Keratinocyte (primary cell): ENCODE measurements around the gene STYXL1. TPM values are rescaled to one million over a fixed set of nuclear protein-coding genes. Genes with fewer than 3 reads are reported as not detected.
"Not testable (repeated sequence)": the region's sequence is repeated elsewhere in the genome, so short reads cannot be mapped to it uniquely, and the experiment has no call there.

ENCODE experiments used
- DNase-seq: peaks from one replicate; pipeline ENCODE4 v3.0.0-alpha.2; 2011; ENCODE audit warnings: low read depth, missing footprints, low spot score
- FAIRE-seq: peaks from 2 replicates; lab custom pipeline; 2011; peaks lifted over from hg19 to GRCh38; lab: Jason Lieb, UNC
- H2AFZ ChIP-seq: 2 replicates; pipeline ENCODE4 v1.6.0; 2012; ENCODE audit warnings: low read length, control low read depth, inconsistent platforms; ENCODE audit not compliant: control insufficient read depth
- H3K27ac ChIP-seq: 2 replicates; pipeline ENCODE4 v1.5.1; 2011; ENCODE audit warnings: low read length; ENCODE audit not compliant: control insufficient read depth, insufficient read depth
- H3K27me3 ChIP-seq: 3 replicates; pipeline ENCODE4 v1.6.0; 2011; ENCODE audit warnings: low read length; ENCODE audit not compliant: control insufficient read depth, insufficient read depth; ENCODE audit errors: extremely low read depth
- H3K36me3 ChIP-seq, 2 experiments: 2 replicates in 1 of 2; 3 replicates in 1 of 2; pipeline ENCODE4 v1.5.1; 2011; ENCODE audit warnings: low read length in 2 of 2, mild to moderate bottlenecking in 1 of 2; ENCODE audit not compliant: control insufficient read depth in 2 of 2, insufficient read depth in 2 of 2; ENCODE audit errors: extremely low read depth in 1 of 2
- H3K4me1 ChIP-seq: 3 replicates; pipeline ENCODE4 v1.5.1; 2011; ENCODE audit warnings: low read length; ENCODE audit not compliant: control insufficient read depth, insufficient read depth; ENCODE audit errors: extremely low read depth
- H3K4me2 ChIP-seq: 3 replicates; pipeline ENCODE4 v1.6.0; 2011; ENCODE audit warnings: low read depth, low read length; ENCODE audit not compliant: control insufficient read depth, insufficient read depth; ENCODE audit errors: extremely low read depth
- H3K4me3 ChIP-seq, 3 experiments: fragments of 200-600 bp in 1 of 3; sonication (generic) in 1 of 3; 2 replicates in 2 of 3; 3 replicates in 1 of 3; pipeline ENCODE4 v1.5.1; 2011 to 2016; ENCODE audit warnings: low read length in 3 of 3, mild to moderate bottlenecking in 3 of 3, control low read depth in 2 of 3, inconsistent platforms in 1 of 3, low read depth in 1 of 3, mixed read lengths in 1 of 3, mixed run types in 1 of 3, moderate library complexity in 1 of 3; ENCODE audit not compliant: control insufficient read depth in 2 of 3, insufficient read depth in 2 of 3; ENCODE audit errors: extremely low read depth in 1 of 3
- H3K79me2 ChIP-seq: 2 replicates; pipeline ENCODE4 v1.6.0; 2012; ENCODE audit warnings: low read length; ENCODE audit not compliant: control insufficient read depth, insufficient read depth
- H3K9ac ChIP-seq: 3 replicates; pipeline ENCODE4 v1.6.0; 2011; ENCODE audit warnings: low read length; ENCODE audit not compliant: control insufficient read depth, insufficient read depth; ENCODE audit errors: extremely low read depth
- H3K9me1 ChIP-seq: 3 replicates; pipeline ENCODE4 v1.6.0; 2011; ENCODE audit warnings: low read length; ENCODE audit not compliant: control insufficient read depth, insufficient read depth; ENCODE audit errors: extremely low read depth
- H3K9me3 ChIP-seq: 2 replicates; pipeline ENCODE4 v1.5.1; 2012; ENCODE audit warnings: low read depth, low read length; ENCODE audit not compliant: control insufficient read depth
- H4K20me1 ChIP-seq: 3 replicates; pipeline ENCODE4 v1.6.0; 2011; ENCODE audit warnings: low read length; ENCODE audit not compliant: control insufficient read depth, insufficient read depth; ENCODE audit errors: extremely low read depth
- CTCF ChIP-seq, 3 experiments: IDR thresholded peaks in 1 of 3; conservative IDR thresholded peaks in 1 of 3; optimal IDR thresholded peaks in 1 of 3; 2 replicates in 2 of 3; 3 replicates in 1 of 3; pipeline versions ENCODE3 to v1.5.1; 2011; ENCODE audit warnings: low read length in 3 of 3, mild to moderate bottlenecking in 3 of 3, moderate library complexity in 2 of 3, control low read depth in 1 of 3, inconsistent platforms in 1 of 3; ENCODE audit not compliant: insufficient read depth in 2 of 3; ENCODE audit errors: extremely low read depth in 1 of 3
- EZH2 ChIP-seq: IDR thresholded peaks from one replicate; pipeline ENCODE4 v1.6.1; 2012; ENCODE audit warnings: inconsistent platforms, mild to moderate bottlenecking, low read length, moderate library complexity
- dilution Hi-C: fragments of 300-500 bp; cut with MboI; formaldehyde crosslinking; loops from one replicate; pipeline ENCODE4 v1.7.0; 2020; ENCODE audit warnings: low sequenced_read_pairs; ENCODE audit not compliant: extremely low pct_ligation_motif_present
- polyA plus RNA-seq, 5 experiments: library from polyadenylated mRNA; depleted of rRNA in 3 of 5; stranded (reverse) in 3 of 5; stranded (forward) in 1 of 5; unstranded in 1 of 5; fragments of >200 nt; gene quantifications; 1 replicate in 1 of 5; 2 replicates in 3 of 5; 3 replicates in 1 of 5; pipeline versions ENCODE4 v1.2.1 to v1.2.3, GENCODE V29; 2011 to 2012; ENCODE audit warnings: missing spikeins in 2 of 5, low read depth in 1 of 5, low replicate concordance in 1 of 5

The STYXL1 gene
- polyA plus RNA-seq, 1 donor (not counting 4 experiments of a cell fraction or from before 2014, with no cell fraction given), result 76.2 TPM

GRCh38 chr7:76060842-76061241, 13.0 kb upstream of the STYXL1 start:
- H3K27ac ChIP-seq, result no peak overlapping the region
- TF ChIP-seq EZH2, result no peak
- no peak for TF ChIP-seq CTCF (optimal IDR thresholded peaks at IDR 0.05 in 1 of 3, IDR thresholded peaks at IDR 0.05 in 1 of 3, conservative IDR thresholded peaks at IDR 0.05 in 1 of 3; ENCODE audit: extremely low read depth in 1 of 3, insufficient read depth in 2 of 3, low read length in 3 of 3)
- FAIRE-seq, result no peak

GRCh38 chr7:76058745-76059144, 10.9 kb upstream of the STYXL1 start:
- H2AFZ ChIP-seq, H3K9me3 ChIP-seq, H3K9ac ChIP-seq, H3K9me1 ChIP-seq, H3K27me3 ChIP-seq, H3K4me2 ChIP-seq, DNase-seq, FAIRE-seq, H3K4me3 ChIP-seq, dilution Hi-C loops, H3K27ac ChIP-seq: not testable (repeated sequence)
- H3K79me2 ChIP-seq, result peaks cover 31% of the 10 kb centered on the region
- H4K20me1 ChIP-seq, result peaks cover 22% of the 10 kb centered on the region
- peaks cover 47 to 68% of the 10 kb centered on the region in 2 experiments for H3K36me3 ChIP-seq
- peaks cover 19% of the 10 kb centered on the region for H3K4me1 ChIP-seq

More at GRCh38 chr7:76060842-76061241, 13.0 kb upstream of the STYXL1 start:
- H3K27me3 ChIP-seq, result no peaks in the 10 kb centered on the region
- peaks cover 65 to 67% of the 10 kb centered on the region in 2 experiments for H3K36me3 ChIP-seq
- DNase-seq, result no peak
- no peaks in the 10 kb centered on the region for H3K9me3 ChIP-seq
- H3K4me3 ChIP-seq, result no peak overlapping the region
- H3K9me1 ChIP-seq, result no peaks in the 10 kb centered on the region
- H3K4me2 ChIP-seq, result no peak overlapping the region
- no peak overlapping the region for H3K9ac ChIP-seq
- peaks cover 8% of the 10 kb centered on the region for H3K4me1 ChIP-seq
- dilution Hi-C loops, result no loop called here
- peaks cover 11% of the 10 kb centered on the region for H4K20me1 ChIP-seq
- no peak overlapping the region for H2AFZ ChIP-seq
- peaks cover 19% of the 10 kb centered on the region for H3K79me2 ChIP-seq

GRCh38 chr7:76057813-76058145, 10.0 kb upstream of the STYXL1 start:
- TF ChIP-seq EZH2 (no peak), CTCF (optimal IDR thresholded peaks at IDR 0.05 in 1 of 3, IDR thresholded peaks at IDR 0.05 in 1 of 3, conservative IDR thresholded peaks at IDR 0.05 in 1 of 3; ENCODE audit: extremely low read depth in 1 of 3, insufficient read depth in 2 of 3, low read length in 3 of 3) (no peak)
- no peaks in the 10 kb centered on the region for H3K27me3 ChIP-seq
- peaks cover 5% of the 10 kb centered on the region for H3K9me1 ChIP-seq
- H3K9ac ChIP-seq, result no peak overlapping the region
- H3K79me2 ChIP-seq, result peaks cover 39% of the 10 kb centered on the region
- no peak overlapping the region for H3K4me2 ChIP-seq
- DNase-seq, result no peak
- peaks cover 46 to 68% of the 10 kb centered on the region in 2 experiments for H3K36me3 ChIP-seq
- dilution Hi-C loops, result no loop called here
- H2AFZ ChIP-seq, result no peak overlapping the region
- no peak overlapping the region for H3K27ac ChIP-seq
- peaks cover 26% of the 10 kb centered on the region for H4K20me1 ChIP-seq
- no peak for FAIRE-seq
- H3K4me1 ChIP-seq, result peaks cover 21% of the 10 kb centered on the region
- no peak overlapping the region for H3K4me3 ChIP-seq
- no peaks in the 10 kb centered on the region for H3K9me3 ChIP-seq
